Measurements from ENCODE around the gene MATN1.

DNA sequence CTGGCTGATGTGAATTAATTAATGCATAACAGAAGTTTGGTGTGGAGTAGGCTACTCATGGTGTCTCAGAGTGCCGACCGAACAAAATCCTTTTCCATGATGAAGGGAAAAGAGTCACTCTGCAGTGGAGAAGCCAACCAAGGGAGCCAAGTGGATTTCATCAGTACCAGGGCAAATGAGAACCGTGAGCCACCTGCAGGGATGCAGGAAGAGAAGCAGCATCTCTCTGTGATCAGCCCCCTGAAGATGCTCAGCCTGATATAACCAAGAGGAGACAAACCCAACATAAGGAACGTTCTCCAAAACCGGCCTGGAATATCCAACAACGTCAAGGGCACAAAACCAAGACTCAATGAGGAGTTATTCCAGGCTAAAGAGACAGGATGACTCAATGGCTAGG, 47.6 kb upstream of the MATN1 start:
- TF ChIP-seq, protein P1, sequence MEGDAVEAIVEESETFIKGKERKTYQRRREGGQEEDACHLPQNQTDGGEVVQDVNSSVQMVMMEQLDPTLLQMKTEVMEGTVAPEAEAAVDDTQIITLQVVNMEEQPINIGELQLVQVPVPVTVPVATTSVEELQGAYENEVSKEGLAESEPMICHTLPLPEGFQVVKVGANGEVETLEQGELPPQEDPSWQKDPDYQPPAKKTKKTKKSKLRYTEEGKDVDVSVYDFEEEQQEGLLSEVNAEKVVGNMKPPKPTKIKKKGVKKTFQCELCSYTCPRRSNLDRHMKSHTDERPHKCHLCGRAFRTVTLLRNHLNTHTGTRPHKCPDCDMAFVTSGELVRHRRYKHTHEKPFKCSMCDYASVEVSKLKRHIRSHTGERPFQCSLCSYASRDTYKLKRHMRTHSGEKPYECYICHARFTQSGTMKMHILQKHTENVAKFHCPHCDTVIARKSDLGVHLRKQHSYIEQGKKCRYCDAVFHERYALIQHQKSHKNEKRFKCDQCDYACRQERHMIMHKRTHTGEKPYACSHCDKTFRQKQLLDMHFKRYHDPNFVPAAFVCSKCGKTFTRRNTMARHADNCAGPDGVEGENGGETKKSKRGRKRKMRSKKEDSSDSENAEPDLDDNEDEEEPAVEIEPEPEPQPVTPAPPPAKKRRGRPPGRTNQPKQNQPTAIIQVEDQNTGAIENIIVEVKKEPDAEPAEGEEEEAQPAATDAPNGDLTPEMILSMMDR (conservative IDR thresholded peaks at IDR 0.05; ENCODE audit: low read length) = no peak
- TF ChIP-seq EZH2phosphoT487 (IDR thresholded peaks at IDR 0.05; ENCODE audit: borderline replicate concordance, low read depth, low read length) = no peak

Measured in OCI-LY7 (cell line).